ENCODE measurements around the gene HEMGN.

The HEMGN gene

DNA sequence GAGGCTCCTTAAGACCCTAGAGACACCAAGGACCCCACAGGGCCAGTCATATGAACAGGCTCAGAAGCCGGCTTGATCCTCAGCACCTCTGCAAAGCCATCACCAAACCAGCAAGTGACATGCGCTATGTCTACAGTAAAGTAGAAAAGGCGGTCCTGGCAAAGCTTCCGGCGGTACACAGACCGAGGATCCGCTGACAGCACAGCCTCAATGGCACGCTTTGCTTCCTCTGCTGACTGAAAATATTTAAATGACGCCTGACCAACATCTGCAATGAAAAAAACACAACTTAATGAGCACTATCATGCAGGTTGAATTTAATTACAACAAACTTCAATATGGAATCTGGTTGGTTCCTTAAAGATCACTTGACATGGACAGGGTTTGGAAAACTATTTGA is 33.2 kb downstream of the HEMGN start:
- in situ Hi-C loops (cut with MboI; ENCODE audit: low sequenced_read_pairs), result loop anchor here (25.0 kb wide), 1 partner anchor 358 kb away; the partner anchor contains the start of gene TBC1D2

- in situ Hi-C loops (cut with MboI; ENCODE audit: low sequenced_read_pairs), result loop anchor here (25.0 kb wide), 1 partner anchor 359 kb away; the partner anchor contains the start of gene TBC1D2
These were observed 34.8 kb downstream of the HEMGN start for GRCh38 chr9:97903177-97903576.

DNA sequence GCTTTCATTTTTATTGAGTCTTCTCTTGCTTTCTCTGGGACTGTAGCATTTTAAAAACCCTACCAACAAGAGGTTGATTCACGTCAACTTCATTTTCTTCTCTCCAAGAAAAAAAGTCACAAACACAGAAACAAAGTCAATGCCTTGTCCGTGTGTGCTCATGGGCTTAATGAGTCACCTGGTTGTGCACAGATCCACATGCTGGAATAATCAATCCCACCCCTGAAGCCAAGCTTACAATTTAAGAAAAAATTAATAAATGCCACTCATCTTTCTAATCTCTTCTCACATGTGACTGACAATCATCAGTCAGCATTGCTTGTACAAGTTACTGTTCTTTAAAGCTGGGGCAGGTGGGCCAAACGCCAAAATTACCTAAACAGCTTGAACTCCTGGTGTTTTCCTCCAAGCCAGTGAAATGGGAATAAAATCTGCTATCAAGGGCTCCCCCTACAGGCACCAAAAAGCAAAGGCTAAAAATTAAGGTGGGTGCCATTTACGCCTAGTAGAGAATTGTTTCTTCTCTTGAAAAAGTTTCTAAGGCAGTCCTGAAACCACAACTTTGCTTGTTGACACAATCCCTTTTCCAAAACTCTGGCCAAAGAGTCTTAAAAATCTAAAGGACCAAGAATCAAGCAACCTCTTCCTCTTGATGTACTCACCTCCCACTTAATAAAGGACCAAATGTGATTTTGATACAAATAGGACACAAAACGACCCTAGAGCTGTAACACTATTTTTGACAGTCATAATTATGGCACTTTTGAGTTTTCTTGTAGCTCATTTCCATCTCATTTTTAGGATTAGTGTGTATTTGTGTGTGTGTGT is 37.0 kb downstream of the HEMGN start:
- in situ Hi-C loops (cut with MboI; ENCODE audit: low sequenced_read_pairs), result loop anchor here (25.0 kb wide), 1 partner anchor 361 kb away; the partner anchor contains the start of gene TBC1D2

GRCh38 chr9:97900103-97900737 is 37.8 kb downstream of the HEMGN start:
- in situ Hi-C loops (cut with MboI; ENCODE audit: low sequenced_read_pairs), result loop anchor here (25.0 kb wide), 1 partner anchor 362 kb away; the partner anchor contains the start of gene TBC1D2

GRCh38 chr9:97895695-97896332 is 42.2 kb downstream of the HEMGN start:
- in situ Hi-C loops (cut with MboI; ENCODE audit: low sequenced_read_pairs), result no loop called here

DNA sequence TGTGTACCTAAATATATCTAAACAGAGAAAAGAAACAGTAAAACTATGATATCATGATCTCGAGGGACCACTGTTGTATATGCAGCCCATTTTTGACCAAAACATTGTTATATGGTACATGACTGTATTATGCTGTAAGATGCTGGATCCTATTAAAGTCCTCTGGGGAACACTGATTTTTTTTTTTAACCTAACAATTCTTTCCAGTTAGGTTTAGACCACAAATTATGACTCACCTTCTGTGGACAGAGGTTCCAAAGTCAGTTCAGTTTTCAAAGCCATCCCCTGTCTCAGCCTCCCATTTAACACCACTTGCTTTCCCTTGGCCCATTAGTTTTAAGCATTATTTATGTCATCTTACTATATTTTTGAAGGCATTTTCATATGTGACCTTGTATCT is 42.8 kb downstream of the HEMGN start:
- in situ Hi-C loops (cut with MboI; ENCODE audit: low sequenced_read_pairs), result no loop called here

GRCh38 chr9:97892421-97892820 is 45.6 kb downstream of the HEMGN start:
- in situ Hi-C loops (cut with MboI; ENCODE audit: low sequenced_read_pairs), result no loop called here

GRCh38 chr9:97891736-97892135 is 46.2 kb downstream of the HEMGN start:
- in situ Hi-C loops (cut with MboI; ENCODE audit: low sequenced_read_pairs), result no loop called here

- in situ Hi-C loops (cut with MboI; ENCODE audit: low sequenced_read_pairs), result loop anchor here (10.0 kb wide), 1 partner anchor 75 kb away; no protein-coding TSS in a partner anchor
These were observed 47.8 kb downstream of the HEMGN start for GRCh38 chr9:97889941-97890887.

DNA sequence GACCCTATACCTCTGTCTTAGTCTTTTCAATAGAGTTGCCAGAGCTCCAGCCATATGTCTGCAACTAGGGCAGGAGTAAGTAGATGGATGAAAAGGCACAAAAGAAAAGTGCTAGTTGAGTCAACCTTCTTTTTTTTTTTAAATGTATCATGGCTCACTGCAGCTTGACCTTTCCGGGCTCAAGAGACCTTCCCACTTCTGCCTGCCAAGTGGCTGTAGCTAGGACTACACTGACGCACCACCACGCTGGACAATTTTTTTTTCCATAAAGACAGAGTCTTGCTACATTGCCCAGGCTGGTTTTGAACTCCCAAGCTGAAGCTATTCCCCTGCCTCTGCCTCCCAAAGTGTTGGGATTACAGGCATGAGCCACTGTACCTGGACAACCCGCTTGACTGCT is 57.6 kb downstream of the HEMGN start:
- in situ Hi-C loops (cut with MboI; ENCODE audit: low sequenced_read_pairs), result loop anchor here (10.0 kb wide), 1 partner anchor 66 kb away; no protein-coding TSS in a partner anchor

All from HL-60/S4 treated with retinoic acid at 250 ng/mL for 4 days and 3 days (cell line).